Activated CD4-positive, CD25-positive, alpha-beta regulatory T cell (primary cell): ENCODE results near the gene MDFIC2.
"Not testable (repeated sequence)": the region's sequence is repeated elsewhere in the genome, so short reads cannot be mapped to it uniquely, and the experiment has no call there.

ENCODE experiments used
- DNase-seq, 4 experiments: peaks; one replicate each; lab custom pipeline; 2025; lab: John Stamatoyannopoulos, UW

MDFIC2 gene

DNA sequence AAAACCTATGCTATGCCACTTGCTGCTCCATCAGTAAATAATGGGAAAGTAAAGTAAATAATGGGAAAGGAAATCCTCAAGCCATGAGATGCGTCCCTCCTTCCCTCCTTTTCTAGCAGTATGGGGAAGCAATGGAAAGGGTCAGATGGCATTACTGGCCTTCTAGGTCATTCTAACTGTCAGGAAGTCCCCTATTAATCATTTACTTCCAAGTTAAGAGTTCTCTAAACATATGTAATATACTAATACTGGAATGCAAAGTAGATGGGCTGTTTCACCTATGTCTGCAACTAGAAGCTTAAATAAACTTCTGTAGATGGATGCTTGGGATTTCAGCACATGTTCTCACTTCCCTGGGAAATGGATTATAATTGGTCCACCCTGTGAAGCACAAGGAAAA lies 55.9 kb downstream of the MDFIC2 start:
- DNase-seq: no peak

DNA sequence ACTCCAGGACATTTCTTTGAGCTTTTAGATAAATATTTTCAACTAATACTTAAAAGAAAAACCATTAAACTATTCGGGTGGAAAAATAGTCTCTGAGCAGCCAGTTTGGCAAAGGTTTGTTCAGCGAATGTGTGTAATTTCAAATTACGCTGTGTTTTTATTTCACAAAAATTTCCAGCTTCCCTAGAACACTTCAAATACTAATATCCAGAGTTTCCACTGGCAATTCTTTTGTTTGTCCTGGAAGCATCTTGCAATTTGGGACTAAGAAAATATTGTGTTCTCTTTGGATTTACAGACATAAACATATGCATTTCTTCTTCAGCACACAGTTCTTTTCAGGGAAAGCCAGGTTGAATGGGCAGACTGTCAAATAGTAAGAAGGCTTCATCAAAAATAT lies 61.9 kb downstream of the MDFIC2 start:
- DNase-seq: no peak

GRCh38 chr3:70249509-70250160 lies 62.8 kb downstream of the MDFIC2 start:
- DNase-seq: no peak

DNA sequence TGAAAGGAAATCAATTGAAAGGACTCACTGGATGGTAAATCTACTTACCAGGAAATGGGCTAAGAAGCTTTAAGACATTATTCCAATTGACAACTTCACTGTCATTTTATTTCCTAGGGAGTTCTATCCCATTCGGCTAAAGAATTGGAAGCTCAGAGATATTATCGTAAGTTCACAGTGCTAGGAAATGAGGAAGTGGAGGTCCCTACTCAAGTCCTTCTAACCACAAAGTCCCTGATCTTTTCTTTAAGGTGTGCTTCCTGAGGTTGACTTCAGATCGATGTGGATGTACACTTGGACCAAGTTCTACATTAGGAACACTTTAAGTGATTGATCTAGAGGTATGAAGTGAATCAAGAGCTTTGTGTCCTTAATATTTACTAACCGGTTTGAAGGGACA lies 63.6 kb downstream of the MDFIC2 start:
- DNase-seq: no peak

DNA sequence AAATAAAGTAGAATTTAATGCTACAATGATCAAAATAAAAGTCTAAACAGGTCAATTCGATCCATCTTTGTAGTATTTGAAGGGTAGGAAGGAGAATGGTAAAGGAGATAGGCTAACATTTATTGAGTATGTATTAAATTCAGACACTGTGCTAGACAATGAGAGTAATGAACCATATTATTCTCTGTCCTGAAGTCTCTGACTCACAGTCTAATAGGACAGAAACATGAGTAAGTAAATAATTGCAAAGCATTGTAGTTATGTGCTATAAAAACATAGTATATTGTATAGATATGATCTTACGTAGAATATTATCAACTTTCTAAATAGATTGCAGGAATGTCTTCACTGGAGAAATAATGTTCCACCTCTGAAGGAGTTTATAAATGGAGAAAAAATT lies 64.5 kb downstream of the MDFIC2 start:
- DNase-seq: no peak

DNA sequence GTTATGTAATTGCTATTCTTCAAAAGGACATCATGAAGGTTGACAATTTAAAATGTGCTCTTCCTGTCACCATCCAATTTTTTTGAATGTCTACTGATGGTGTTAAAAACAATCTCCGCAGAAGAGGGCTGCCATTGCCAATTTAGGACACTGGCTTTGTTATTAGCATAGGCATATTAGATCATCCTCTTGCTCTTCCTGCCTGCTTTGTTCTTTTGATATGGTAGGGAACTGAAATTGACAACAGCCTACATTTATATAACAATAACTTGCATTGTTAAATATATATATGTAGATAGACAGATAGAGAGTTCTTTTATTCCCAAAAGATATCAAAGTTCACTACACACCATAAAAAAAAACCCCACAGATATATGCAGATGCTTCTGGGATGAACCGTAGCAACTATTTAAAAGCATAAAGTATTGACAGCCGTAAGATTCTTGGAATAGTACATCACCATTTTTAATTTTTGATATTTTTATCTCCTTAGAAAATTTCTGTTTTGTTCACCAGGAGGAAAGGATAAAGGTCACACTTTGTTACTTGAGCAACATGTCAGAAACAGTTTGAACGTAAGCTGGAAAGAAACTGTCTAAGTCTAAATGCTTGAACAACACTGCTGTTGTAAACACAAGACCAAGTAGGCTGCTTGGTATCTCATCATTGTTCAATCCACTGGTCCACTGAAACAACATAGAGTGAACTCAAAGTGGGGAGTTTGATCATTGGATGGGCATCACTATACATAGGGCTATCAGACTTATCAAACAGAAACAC lies 66.5 kb downstream of the MDFIC2 start:
- no peak for DNase-seq

GRCh38 chr3:70244422-70244821 lies 68.0 kb downstream of the MDFIC2 start:
- DNase-seq: no peak

DNA sequence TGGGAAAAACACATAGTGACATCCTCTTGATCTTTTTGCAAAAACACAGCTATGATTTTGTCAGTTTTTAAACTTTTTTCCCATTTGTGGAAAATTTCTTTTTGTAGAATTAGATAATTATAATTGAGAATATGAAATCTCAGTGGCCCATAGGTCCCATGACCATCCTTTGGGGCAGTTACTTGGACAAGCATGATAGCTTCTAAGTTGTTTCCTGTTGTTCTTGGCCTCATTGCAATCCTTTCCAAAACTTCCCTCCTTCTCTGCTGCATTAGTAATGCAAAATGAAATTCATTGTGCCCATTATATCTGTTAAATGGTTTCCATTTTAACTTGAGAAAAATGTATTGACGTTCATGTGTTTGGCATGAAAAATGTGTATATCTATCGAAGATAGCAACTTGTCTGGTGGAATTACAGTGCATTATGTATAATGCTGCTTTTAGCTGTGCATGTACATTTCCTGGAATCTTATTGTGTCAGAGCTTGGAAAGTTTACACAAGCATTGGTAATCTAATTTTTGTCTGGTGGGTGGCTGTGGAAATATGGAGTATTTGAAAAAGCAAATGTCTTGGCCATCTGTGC lies 70.0 kb downstream of the MDFIC2 start:
- DNase-seq: no peak

DNA sequence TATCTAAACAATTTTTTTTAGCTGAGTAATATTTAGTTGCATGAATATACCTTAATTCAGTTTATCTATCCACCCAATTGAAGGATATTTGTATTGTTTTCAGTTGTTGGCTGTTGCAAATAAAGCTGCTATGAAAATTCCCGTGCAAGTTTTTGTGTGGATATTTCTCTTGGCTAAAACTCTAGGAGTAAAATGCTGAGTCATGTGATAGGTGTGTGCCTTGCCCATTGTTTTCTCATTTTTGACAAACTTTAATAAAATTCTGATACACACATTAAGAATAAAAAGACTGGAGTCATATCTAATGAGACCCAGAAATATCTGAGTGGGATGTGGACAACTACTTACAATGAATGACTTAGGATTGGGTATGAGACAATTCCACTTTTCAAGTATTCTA lies 78.6 kb downstream of the MDFIC2 start:
- no peak for DNase-seq

DNA sequence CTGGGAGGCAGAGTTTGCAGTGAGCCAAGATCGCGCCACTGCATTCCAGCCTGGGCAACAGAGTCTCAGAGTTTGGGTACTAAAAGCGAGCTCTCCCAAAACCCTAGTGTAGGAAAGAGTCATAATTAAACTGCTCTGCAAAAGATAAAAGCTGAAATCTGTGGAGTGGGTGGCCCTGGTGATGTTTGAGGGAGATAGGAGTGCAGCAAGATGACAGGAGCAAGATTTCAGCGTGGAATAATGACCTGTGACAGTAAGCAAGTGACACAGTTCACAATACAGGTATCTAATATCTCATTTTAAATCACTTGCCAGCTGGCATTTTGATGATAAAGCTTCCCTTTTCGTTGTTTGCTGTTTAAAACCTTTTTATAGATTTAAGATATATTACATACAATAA lies 79.3 kb downstream of the MDFIC2 start:
- DNase-seq: no peak

DNA sequence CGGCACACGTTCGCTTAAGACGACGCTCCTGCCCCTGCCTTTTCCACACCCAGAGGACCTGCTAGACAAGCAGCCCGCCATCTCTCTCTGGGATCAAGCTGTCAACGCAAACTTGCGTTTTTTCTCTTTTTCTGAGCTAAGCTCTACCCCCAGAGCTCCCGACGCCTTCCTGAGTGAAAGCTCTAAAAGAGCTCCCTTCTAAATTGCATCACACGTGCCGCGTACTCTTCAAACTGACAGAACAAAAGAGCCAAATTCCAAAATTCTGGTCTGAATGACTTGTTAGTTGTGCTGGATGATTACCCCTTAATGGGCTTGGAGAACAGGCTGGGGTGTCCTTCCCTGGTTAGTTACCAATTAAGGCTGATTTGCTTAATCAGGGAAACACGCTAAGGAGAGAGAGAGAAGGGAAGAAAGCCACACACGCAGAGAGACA lies 81.2 kb downstream of the MDFIC2 start:
- DNase-seq: no peak

GRCh38 chr3:70227437-70227836 lies 85.0 kb downstream of the MDFIC2 start:
- DNase-seq: no peak

- DNase-seq: no peak
These were observed 87.3 kb downstream of the MDFIC2 start for GRCh38 chr3:70225146-70225545.

GRCh38 chr3:70224337-70224736 lies 88.1 kb downstream of the MDFIC2 start:
- DNase-seq: no peak

DNA sequence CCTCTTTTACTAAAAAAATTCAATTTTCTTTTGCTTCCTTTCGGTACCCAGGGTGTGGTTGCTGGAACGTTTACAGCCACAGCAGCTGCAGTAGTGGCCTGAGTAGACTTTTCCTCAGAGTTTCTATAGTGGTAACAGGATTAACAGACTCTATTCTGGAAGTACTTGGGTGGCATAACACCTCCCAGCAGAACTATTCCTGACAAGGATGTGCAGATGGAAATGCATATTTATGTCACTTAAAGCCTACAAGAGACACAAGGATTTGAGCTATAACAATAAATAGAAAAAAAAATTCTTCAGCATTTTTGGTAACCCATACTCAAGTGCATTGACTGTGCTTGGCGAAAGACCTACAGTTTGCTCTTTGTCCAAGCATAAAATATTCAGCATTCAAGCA lies 94.0 kb downstream of the MDFIC2 start:
- no peak for DNase-seq

DNA sequence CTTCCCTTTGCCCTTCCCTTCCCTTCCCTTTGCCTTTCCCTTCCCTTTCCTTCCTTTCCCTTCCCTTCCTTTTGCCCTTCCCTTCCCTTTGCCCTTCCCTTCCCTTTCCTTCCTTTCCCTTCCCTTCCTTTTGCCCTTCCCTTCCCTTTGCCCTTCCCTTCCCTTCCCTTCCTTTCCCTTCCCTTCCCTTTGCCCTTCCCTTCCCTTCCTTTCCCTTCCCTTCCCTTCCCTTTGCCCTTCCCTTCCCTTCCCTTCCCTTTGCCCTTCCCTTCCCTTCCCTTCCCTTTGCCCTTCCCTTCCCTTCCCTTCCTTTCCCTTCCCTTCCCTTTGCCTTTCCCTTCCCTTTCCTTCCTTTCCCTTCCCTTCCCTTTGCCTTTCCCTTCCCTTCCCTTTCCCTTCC lies 101.2 kb downstream of the MDFIC2 start:
- DNase-seq: not testable (repeated sequence)

GRCh38 chr3:70201975-70202374 lies 110.5 kb downstream of the MDFIC2 start:
- no peak for DNase-seq

DNA sequence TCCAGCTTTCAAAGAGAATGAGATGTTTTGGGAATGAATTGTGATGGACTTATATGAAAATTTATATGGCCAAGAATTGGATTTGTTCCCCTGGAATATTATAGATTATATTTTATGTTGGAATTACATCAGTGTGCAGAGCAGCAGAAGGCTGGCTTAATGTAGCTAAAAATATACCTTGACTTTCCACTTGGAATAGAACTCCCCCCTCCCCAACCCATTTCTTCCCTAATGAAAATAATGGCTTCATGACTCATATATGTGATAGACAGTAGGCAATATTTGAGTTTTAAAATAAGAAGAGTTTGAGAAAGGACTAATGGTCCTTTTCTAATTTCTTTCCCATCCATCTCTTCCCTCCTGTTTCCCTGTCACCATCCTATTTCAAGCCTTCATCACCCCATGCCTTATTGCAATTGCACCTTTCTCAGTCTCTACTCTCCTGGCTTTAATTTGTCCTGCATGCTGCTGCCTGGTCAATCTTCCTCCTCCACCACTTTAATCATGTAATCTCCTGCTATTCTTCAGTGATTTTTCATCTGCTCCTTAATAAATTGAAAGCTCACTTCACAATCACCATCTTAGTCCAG lies 122.5 kb downstream of the MDFIC2 start:
- DNase-seq: no peak

GRCh38 chr3:70186221-70186620 lies 126.2 kb downstream of the MDFIC2 start:
- no peak for DNase-seq

DNA sequence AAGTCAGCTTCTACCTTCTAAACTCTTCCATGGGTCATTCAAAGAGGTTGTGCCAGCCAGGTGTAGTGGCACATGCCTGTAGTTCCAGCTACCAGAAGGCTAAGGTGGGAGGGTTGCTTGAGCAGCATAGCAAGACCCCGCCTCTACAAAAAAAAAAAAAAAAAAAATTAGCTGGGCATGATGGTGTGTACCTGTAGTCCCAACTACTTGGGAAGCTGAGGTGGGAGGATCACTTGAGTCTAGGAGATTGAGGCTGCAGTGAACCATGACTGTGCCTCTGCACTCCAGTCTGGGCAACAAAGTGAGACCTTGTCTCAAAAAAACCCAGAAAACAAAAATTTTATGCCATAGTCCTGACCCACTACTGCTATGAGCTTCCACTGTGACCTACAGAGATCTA lies 126.8 kb downstream of the MDFIC2 start:
- DNase-seq: no peak

- no peak for DNase-seq
These were observed 128.5 kb downstream of the MDFIC2 start for GRCh38 chr3:70183781-70184504.

DNA sequence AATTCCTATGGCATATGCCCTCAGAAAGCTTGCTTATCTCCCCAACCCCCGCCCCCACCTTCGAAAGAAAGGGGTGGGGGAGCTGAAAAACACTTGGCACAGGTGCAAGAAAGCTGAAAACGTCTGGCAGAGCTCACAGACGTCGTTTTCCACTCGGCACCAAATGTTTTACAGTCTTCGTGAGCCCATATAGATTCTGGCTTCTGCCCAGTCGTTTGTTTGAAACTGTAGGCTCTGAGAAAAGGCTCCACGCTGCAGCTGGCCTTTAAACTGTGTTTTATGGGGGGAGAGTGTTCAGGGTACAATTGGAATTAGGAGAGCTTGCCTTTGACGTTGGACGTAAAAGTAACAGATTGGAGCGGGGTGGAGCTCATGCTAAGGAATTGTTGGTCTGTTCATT lies 130.3 kb downstream of the MDFIC2 start:
- no peak for DNase-seq
